SK-N-SH treated with all-trans-retinoic acid at 6 μM for 48 hours (cell line): ENCODE measurements around the gene CCDC87.

Experiments
- ARNTL ChIP-seq: fragments of 450-650 bp; formaldehyde crosslinking; IDR thresholded peaks from 2 replicates; pipeline ENCODE4 v1.5.0; 2020; ENCODE audit warnings: low read depth, mild to moderate bottlenecking, moderate library complexity, borderline replicate concordance
- BACH2 ChIP-seq: fragments of 250-450 bp; sonication (Bioruptor Pico); IDR thresholded peaks from 2 replicates; pipeline ENCODE4 v1.9.0; 2021; ENCODE audit warnings: mild to moderate bottlenecking, borderline replicate concordance
- CSDC2 ChIP-seq: fragments of 250-450 bp; sonication (Bioruptor Pico); IDR thresholded peaks from 2 replicates; pipeline ENCODE4 v1.5.0; 2020; ENCODE audit warnings: mild to moderate bottlenecking, moderate library complexity
- ESRRG ChIP-seq: fragments of 250-450 bp; sonication (Bioruptor Pico); IDR thresholded peaks from 2 replicates; pipeline ENCODE4 v1.6.1; 2021; ENCODE audit warnings: mild to moderate bottlenecking
- ISL1 ChIP-seq: fragments of 250-450 bp; sonication (Bioruptor Pico); IDR thresholded peaks from 2 replicates; pipeline ENCODE4 v2.1.2; 2022; ENCODE audit warnings: mild to moderate bottlenecking, moderate library complexity
- TCF4 ChIP-seq: fragments of 250-450 bp; sonication (Bioruptor Pico); IDR thresholded peaks from 2 replicates; pipeline ENCODE4 v1.8.0; 2021; ENCODE audit warnings: mild to moderate bottlenecking, moderate library complexity, borderline replicate concordance
- ZFP3 ChIP-seq: fragments of 250-450 bp; sonication (Bioruptor Pico); IDR thresholded peaks from 2 replicates; pipeline ENCODE4 v1.5.0; 2020; ENCODE audit warnings: mild to moderate bottlenecking, moderate library complexity
- ZFP30 ChIP-seq: fragments of 450-650 bp; formaldehyde crosslinking; IDR thresholded peaks from 2 replicates; pipeline ENCODE4 v1.5.0; 2022; ENCODE audit warnings: mild to moderate bottlenecking, moderate library complexity
- TF ChIP-seq, protein P1 (sequence below): fragments of 250-450 bp; sonication (Bioruptor Pico); IDR thresholded peaks from 2 replicates; pipeline ENCODE4 v1.8.0; 2020; ENCODE audit warnings: mild to moderate bottlenecking, moderate library complexity, borderline replicate concordance
- TF ChIP-seq, protein P2 (sequence below): fragments of 250-450 bp; sonication (Bioruptor Pico); IDR thresholded peaks from 2 replicates; pipeline ENCODE4 v1.5.0; 2020; ENCODE audit warnings: mild to moderate bottlenecking, moderate library complexity

DNA sequence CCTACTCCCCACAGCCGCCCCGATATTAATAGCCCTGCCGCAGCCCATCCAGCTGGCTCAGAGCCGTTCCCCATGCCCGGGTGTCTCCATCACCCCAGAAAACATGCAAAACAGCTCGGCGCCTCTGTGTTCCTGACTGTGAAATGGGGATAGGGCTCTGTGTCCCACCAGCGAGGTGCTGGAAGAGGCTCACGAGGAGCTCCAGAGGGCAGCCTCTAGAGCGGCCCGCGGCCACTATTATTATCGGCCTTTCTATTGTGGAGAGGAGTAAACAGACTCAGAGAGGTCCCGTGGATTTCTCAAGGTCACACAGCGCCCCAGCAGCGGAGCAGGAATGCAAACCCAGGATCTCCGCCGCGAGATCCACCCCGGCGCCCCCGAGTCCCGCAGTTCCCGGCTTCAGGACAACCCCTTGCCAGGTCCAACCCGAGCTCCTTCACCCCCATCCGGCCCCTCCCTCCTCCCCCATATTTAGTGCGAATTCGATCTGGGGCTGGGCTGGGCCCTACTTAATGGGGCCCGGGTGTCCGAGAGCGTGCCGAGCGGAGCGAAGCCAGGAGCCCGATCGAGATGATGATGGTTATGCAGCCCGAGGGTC is 46.4 kb downstream of the CCDC87 start, which contains the start of gene ACTN3:
- TF ChIP-seq ZFP3 (CRISPR knock-in tag): no peak
- TF ChIP-seq ZFP30 (CRISPR knock-in tag): no peak
- no peak for TF ChIP-seq TCF4 (CRISPR knock-in tag)
- TF ChIP-seq CSDC2 (CRISPR knock-in tag): no peak
- TF ChIP-seq, protein P1, sequence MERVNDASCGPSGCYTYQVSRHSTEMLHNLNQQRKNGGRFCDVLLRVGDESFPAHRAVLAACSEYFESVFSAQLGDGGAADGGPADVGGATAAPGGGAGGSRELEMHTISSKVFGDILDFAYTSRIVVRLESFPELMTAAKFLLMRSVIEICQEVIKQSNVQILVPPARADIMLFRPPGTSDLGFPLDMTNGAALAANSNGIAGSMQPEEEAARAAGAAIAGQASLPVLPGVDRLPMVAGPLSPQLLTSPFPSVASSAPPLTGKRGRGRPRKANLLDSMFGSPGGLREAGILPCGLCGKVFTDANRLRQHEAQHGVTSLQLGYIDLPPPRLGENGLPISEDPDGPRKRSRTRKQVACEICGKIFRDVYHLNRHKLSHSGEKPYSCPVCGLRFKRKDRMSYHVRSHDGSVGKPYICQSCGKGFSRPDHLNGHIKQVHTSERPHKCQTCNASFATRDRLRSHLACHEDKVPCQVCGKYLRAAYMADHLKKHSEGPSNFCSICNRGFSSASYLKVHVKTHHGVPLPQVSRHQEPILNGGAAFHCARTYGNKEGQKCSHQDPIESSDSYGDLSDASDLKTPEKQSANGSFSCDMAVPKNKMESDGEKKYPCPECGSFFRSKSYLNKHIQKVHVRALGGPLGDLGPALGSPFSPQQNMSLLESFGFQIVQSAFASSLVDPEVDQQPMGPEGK (CRISPR knock-in tag): no peak
- no peak for TF ChIP-seq ISL1 (CRISPR knock-in tag)
- no peak for TF ChIP-seq BACH2 (CRISPR knock-in tag)
- TF ChIP-seq, protein P2, sequence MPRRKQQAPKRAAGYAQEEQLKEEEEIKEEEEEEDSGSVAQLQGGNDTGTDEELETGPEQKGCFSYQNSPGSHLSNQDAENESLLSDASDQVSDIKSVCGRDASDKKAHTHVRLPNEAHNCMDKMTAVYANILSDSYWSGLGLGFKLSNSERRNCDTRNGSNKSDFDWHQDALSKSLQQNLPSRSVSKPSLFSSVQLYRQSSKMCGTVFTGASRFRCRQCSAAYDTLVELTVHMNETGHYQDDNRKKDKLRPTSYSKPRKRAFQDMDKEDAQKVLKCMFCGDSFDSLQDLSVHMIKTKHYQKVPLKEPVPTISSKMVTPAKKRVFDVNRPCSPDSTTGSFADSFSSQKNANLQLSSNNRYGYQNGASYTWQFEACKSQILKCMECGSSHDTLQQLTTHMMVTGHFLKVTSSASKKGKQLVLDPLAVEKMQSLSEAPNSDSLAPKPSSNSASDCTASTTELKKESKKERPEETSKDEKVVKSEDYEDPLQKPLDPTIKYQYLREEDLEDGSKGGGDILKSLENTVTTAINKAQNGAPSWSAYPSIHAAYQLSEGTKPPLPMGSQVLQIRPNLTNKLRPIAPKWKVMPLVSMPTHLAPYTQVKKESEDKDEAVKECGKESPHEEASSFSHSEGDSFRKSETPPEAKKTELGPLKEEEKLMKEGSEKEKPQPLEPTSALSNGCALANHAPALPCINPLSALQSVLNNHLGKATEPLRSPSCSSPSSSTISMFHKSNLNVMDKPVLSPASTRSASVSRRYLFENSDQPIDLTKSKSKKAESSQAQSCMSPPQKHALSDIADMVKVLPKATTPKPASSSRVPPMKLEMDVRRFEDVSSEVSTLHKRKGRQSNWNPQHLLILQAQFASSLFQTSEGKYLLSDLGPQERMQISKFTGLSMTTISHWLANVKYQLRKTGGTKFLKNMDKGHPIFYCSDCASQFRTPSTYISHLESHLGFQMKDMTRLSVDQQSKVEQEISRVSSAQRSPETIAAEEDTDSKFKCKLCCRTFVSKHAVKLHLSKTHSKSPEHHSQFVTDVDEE (CRISPR knock-in tag): no peak
- TF ChIP-seq ESRRG: no peak
- no peak for TF ChIP-seq ARNTL (CRISPR knock-in tag)
